Keratinocyte (primary cell): ENCODE measurements around the gene RHBDD1. TPM values are rescaled to one million over a fixed set of nuclear protein-coding genes. Genes with fewer than 3 reads are reported as not detected.

ENCODE experiments used
- DNase-seq: peaks from one replicate; pipeline ENCODE4 v3.0.0-alpha.2; 2011; ENCODE audit warnings: low read depth, missing footprints, low spot score
- FAIRE-seq: peaks from 2 replicates; lab custom pipeline; 2011; peaks lifted over from hg19 to GRCh38; lab: Jason Lieb, UNC
- H2AFZ ChIP-seq: 2 replicates; pipeline ENCODE4 v1.6.0; 2012; ENCODE audit warnings: low read length, control low read depth, inconsistent platforms; ENCODE audit not compliant: control insufficient read depth
- H3K27ac ChIP-seq: 2 replicates; pipeline ENCODE4 v1.5.1; 2011; ENCODE audit warnings: low read length; ENCODE audit not compliant: control insufficient read depth, insufficient read depth
- H3K27me3 ChIP-seq: 3 replicates; pipeline ENCODE4 v1.6.0; 2011; ENCODE audit warnings: low read length; ENCODE audit not compliant: control insufficient read depth, insufficient read depth; ENCODE audit errors: extremely low read depth
- H3K36me3 ChIP-seq, 2 experiments: 2 replicates in 1 of 2; 3 replicates in 1 of 2; pipeline ENCODE4 v1.5.1; 2011; ENCODE audit warnings: low read length in 2 of 2, mild to moderate bottlenecking in 1 of 2; ENCODE audit not compliant: control insufficient read depth in 2 of 2, insufficient read depth in 2 of 2; ENCODE audit errors: extremely low read depth in 1 of 2
- H3K4me1 ChIP-seq: 3 replicates; pipeline ENCODE4 v1.5.1; 2011; ENCODE audit warnings: low read length; ENCODE audit not compliant: control insufficient read depth, insufficient read depth; ENCODE audit errors: extremely low read depth
- H3K4me2 ChIP-seq: 3 replicates; pipeline ENCODE4 v1.6.0; 2011; ENCODE audit warnings: low read depth, low read length; ENCODE audit not compliant: control insufficient read depth, insufficient read depth; ENCODE audit errors: extremely low read depth
- H3K4me3 ChIP-seq, 3 experiments: fragments of 200-600 bp in 1 of 3; sonication (generic) in 1 of 3; 2 replicates in 2 of 3; 3 replicates in 1 of 3; pipeline ENCODE4 v1.5.1; 2011 to 2016; ENCODE audit warnings: low read length in 3 of 3, mild to moderate bottlenecking in 3 of 3, control low read depth in 2 of 3, inconsistent platforms in 1 of 3, low read depth in 1 of 3, mixed read lengths in 1 of 3, mixed run types in 1 of 3, moderate library complexity in 1 of 3; ENCODE audit not compliant: control insufficient read depth in 2 of 3, insufficient read depth in 2 of 3; ENCODE audit errors: extremely low read depth in 1 of 3
- H3K79me2 ChIP-seq: 2 replicates; pipeline ENCODE4 v1.6.0; 2012; ENCODE audit warnings: low read length; ENCODE audit not compliant: control insufficient read depth, insufficient read depth
- H3K9ac ChIP-seq: 3 replicates; pipeline ENCODE4 v1.6.0; 2011; ENCODE audit warnings: low read length; ENCODE audit not compliant: control insufficient read depth, insufficient read depth; ENCODE audit errors: extremely low read depth
- H3K9me1 ChIP-seq: 3 replicates; pipeline ENCODE4 v1.6.0; 2011; ENCODE audit warnings: low read length; ENCODE audit not compliant: control insufficient read depth, insufficient read depth; ENCODE audit errors: extremely low read depth
- H3K9me3 ChIP-seq: 2 replicates; pipeline ENCODE4 v1.5.1; 2012; ENCODE audit warnings: low read depth, low read length; ENCODE audit not compliant: control insufficient read depth
- H4K20me1 ChIP-seq: 3 replicates; pipeline ENCODE4 v1.6.0; 2011; ENCODE audit warnings: low read length; ENCODE audit not compliant: control insufficient read depth, insufficient read depth; ENCODE audit errors: extremely low read depth
- EZH2 ChIP-seq: IDR thresholded peaks from one replicate; pipeline ENCODE4 v1.6.1; 2012; ENCODE audit warnings: inconsistent platforms, mild to moderate bottlenecking, low read length, moderate library complexity
- dilution Hi-C: fragments of 300-500 bp; cut with MboI; formaldehyde crosslinking; loops from one replicate; pipeline ENCODE4 v1.7.0; 2020; ENCODE audit warnings: low sequenced_read_pairs; ENCODE audit not compliant: extremely low pct_ligation_motif_present
- polyA plus RNA-seq, 5 experiments: library from polyadenylated mRNA; depleted of rRNA in 3 of 5; stranded (reverse) in 3 of 5; stranded (forward) in 1 of 5; unstranded in 1 of 5; fragments of >200 nt; gene quantifications; 1 replicate in 1 of 5; 2 replicates in 3 of 5; 3 replicates in 1 of 5; pipeline versions ENCODE4 v1.2.1 to v1.2.3, GENCODE V29; 2011 to 2012; ENCODE audit warnings: missing spikeins in 2 of 5, low read depth in 1 of 5, low replicate concordance in 1 of 5
- TF ChIP-seq, protein P1 (sequence below), 3 experiments: IDR thresholded peaks in 1 of 3; conservative IDR thresholded peaks in 1 of 3; optimal IDR thresholded peaks in 1 of 3; 2 replicates in 2 of 3; 3 replicates in 1 of 3; pipeline versions ENCODE3 to v1.5.1; 2011; ENCODE audit warnings: low read length in 3 of 3, mild to moderate bottlenecking in 3 of 3, moderate library complexity in 2 of 3, control low read depth in 1 of 3, inconsistent platforms in 1 of 3; ENCODE audit not compliant: insufficient read depth in 2 of 3; ENCODE audit errors: extremely low read depth in 1 of 3

Gene RHBDD1
- polyA plus RNA-seq, 1 donor (not counting 4 experiments of a cell fraction or from before 2014, with no cell fraction given) = 27.8 TPM

DNA sequence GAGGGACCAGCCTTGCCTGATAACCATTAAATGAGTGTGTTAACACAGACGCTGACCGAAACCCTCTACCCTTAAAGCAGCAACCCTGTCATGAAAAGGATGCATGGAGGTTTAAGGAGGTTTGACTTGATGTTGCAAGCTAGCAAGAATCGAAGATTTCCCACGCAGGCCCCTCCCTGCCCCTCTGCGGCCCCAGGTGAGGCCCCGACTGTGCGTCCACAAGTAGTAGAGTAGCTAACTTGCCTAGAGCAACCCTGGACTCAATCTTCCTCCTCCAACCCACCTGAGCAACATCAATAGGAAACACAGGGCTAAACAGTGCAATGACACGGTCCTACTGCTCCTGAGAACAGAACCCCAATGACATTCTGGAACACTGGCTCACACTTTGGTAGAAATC, 178.0 kb downstream of the RHBDD1 start:
- H2AFZ ChIP-seq = no peak overlapping the region
- TF ChIP-seq, protein P1, sequence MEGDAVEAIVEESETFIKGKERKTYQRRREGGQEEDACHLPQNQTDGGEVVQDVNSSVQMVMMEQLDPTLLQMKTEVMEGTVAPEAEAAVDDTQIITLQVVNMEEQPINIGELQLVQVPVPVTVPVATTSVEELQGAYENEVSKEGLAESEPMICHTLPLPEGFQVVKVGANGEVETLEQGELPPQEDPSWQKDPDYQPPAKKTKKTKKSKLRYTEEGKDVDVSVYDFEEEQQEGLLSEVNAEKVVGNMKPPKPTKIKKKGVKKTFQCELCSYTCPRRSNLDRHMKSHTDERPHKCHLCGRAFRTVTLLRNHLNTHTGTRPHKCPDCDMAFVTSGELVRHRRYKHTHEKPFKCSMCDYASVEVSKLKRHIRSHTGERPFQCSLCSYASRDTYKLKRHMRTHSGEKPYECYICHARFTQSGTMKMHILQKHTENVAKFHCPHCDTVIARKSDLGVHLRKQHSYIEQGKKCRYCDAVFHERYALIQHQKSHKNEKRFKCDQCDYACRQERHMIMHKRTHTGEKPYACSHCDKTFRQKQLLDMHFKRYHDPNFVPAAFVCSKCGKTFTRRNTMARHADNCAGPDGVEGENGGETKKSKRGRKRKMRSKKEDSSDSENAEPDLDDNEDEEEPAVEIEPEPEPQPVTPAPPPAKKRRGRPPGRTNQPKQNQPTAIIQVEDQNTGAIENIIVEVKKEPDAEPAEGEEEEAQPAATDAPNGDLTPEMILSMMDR (optimal IDR thresholded peaks at IDR 0.05 in 1 of 3, IDR thresholded peaks at IDR 0.05 in 1 of 3, conservative IDR thresholded peaks at IDR 0.05 in 1 of 3; ENCODE audit: extremely low read depth in 1 of 3, insufficient read depth in 2 of 3, low read length in 3 of 3) = no peak
- TF ChIP-seq EZH2 = no peak
- H3K79me2 ChIP-seq = no peaks in the 10 kb centered on the region
- H3K27ac ChIP-seq = no peak overlapping the region
- H3K36me3 ChIP-seq = no peaks in the 10 kb centered on the region
- H3K9me1 ChIP-seq = no peaks in the 10 kb centered on the region
- H3K4me3 ChIP-seq = no peak overlapping the region
- FAIRE-seq = no peak
- DNase-seq = no peak
- H3K27me3 ChIP-seq = no peaks in the 10 kb centered on the region
- H3K4me1 ChIP-seq = peaks cover 2% of the 10 kb centered on the region
- peaks cover 2% of the 10 kb centered on the region for H3K9me3 ChIP-seq
- H4K20me1 ChIP-seq = no peaks in the 10 kb centered on the region
- dilution Hi-C loops = no loop called here
- no peak overlapping the region for H3K4me2 ChIP-seq
- H3K9ac ChIP-seq = no peak overlapping the region

- H3K79me2 ChIP-seq = no peaks in the 10 kb centered on the region
- H3K36me3 ChIP-seq = no peaks in the 10 kb centered on the region
- H3K4me1 ChIP-seq = no peaks in the 10 kb centered on the region
- dilution Hi-C loops = no loop called here
- no peak for DNase-seq
- H3K9me1 ChIP-seq = no peaks in the 10 kb centered on the region
- no peak for FAIRE-seq
- H3K27me3 ChIP-seq = no peaks in the 10 kb centered on the region
- H3K27ac ChIP-seq = no peak overlapping the region
- H3K4me2 ChIP-seq = no peak overlapping the region
- no peak overlapping the region for H3K9ac ChIP-seq
- H3K9me3 ChIP-seq = no peaks in the 10 kb centered on the region
- no peaks in the 10 kb centered on the region for H4K20me1 ChIP-seq
- H3K4me3 ChIP-seq = no peak overlapping the region
- no peak for TF ChIP-seq EZH2
- TF ChIP-seq, protein P1 (optimal IDR thresholded peaks at IDR 0.05 in 1 of 3, IDR thresholded peaks at IDR 0.05 in 1 of 3, conservative IDR thresholded peaks at IDR 0.05 in 1 of 3; ENCODE audit: extremely low read depth in 1 of 3, insufficient read depth in 2 of 3, low read length in 3 of 3) = no peak
- H2AFZ ChIP-seq = no peak overlapping the region
Measured at GRCh38 chr2:227016894-227017293, 181.0 kb downstream of the RHBDD1 start.
